Activated T-cell treated with anti-CD3 and anti-CD28 coated beads for 48 hours (primary cell): ENCODE data around the gene C11orf42.
"Not testable (repeated sequence)": the region's sequence is repeated elsewhere in the genome, so short reads cannot be mapped to it uniquely, and the experiment has no call there.

ENCODE experiments used
- DNase-seq: peaks from one replicate; pipeline ENCODE4 v3.0.0-alpha.2; 2020; ENCODE audit warnings: low read depth

Gene C11orf42

DNA sequence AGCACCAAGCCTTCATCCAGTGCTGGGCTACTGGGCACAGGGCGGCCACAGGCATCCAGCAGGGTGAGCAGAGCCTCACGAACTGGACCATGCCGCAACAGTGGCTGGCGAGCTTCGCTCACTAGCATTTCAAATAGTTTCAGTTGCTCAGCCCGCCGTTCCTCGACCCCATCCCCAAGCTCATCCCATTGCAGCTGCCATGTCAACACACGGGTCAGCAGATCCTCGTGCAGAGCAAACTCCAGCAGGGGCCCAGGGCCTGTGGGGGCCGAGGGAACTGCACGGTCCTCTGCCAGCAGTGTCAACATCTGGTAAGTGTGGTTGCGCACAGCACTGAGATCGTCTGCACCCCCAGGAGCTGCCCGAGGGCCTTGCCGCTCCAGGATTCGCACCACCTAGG lies 18.5 kb downstream of the C11orf42 start:
- DNase-seq, result no peak

GRCh38 chr11:6224421-6224820 lies 19.1 kb downstream of the C11orf42 start:
- no peak for DNase-seq

GRCh38 chr11:6225024-6225423 lies 19.7 kb downstream of the C11orf42 start:
- DNase-seq, result no peak

- DNase-seq, result no peak
These were observed 20.5 kb downstream of the C11orf42 start for GRCh38 chr11:6225896-6226295.

GRCh38 chr11:6228520-6228919 lies 23.2 kb downstream of the C11orf42 start:
- DNase-seq, result no peak

GRCh38 chr11:6229911-6230310 lies 24.6 kb downstream of the C11orf42 start:
- no peak for DNase-seq

DNA sequence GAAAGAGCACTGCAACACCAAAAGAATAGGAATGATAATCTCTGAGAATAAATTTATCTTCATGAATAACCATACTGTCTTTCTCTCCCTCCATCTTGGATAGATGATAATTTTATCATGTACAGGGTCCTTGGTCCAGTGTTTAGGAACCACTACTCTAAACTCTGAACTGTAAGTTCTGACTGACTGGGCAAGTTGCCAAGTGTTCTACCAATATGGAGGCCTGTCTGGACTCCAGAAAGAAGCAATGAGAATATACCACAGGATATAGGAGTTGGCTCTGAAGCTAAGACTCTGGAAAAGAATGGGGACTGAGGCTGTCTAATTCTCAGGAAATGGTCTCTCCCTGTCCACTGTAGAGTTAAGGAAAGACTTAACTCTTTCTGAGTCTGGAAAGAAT lies 27.5 kb downstream of the C11orf42 start:
- no peak for DNase-seq

GRCh38 chr11:6233984-6234386 lies 28.6 kb downstream of the C11orf42 start:
- DNase-seq, result no peak

GRCh38 chr11:6234387-6235107 lies 29.2 kb downstream of the C11orf42 start, which contains the start of gene FHIP1B:
Gene FHIP1B (minus strand): TSS chr11:6234636. CDS start chr11:6224516, 10,120 bp downstream.
- peak; percentile 99 for DNase-seq

- DNase-seq, result no peak
These were observed 31.9 kb downstream of the C11orf42 start for GRCh38 chr11:6237266-6237665.

- no peak for DNase-seq
These were observed 32.5 kb downstream of the C11orf42 start for GRCh38 chr11:6237761-6238302.

GRCh38 chr11:6238902-6239301 lies 33.5 kb downstream of the C11orf42 start, which contains the start of gene CNGA4:
Gene CNGA4 (plus strand): TSS chr11:6239089. CDS start chr11:6239207, 118 bp downstream.
- DNase-seq, result no peak

DNA sequence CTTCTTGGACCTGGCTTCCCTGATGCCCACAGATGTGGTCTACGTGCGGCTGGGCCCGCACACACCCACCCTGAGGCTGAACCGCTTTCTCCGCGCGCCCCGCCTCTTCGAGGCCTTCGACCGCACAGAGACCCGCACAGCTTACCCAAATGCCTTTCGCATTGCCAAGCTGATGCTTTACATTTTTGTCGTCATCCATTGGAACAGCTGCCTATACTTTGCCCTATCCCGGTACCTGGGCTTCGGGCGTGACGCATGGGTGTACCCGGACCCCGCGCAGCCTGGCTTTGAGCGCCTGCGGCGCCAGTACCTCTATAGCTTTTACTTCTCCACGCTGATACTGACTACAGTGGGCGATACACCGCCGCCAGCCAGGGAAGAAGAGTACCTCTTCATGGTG lies 34.8 kb downstream of the C11orf42 start:
- no peak for DNase-seq

DNA sequence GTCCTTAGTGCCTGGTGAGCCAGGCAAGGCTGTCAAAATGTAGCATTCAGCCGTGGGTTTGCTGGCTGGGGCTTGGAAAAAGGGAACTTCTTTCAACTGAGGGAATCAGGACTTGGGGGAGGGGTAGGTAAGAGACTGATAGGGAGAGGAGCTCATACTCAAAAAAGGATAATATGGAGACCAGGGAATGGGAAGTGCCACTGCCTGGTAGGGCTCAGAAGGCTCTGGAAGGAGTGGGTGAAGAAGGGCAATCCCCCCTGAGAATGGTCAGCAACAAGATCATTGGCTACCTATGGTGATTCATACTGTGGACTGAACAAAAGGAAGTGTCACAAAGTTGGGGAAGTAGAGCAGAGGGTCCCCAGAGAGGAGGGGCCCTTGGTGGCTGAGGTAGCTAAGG lies 35.4 kb downstream of the C11orf42 start:
- DNase-seq, result no peak

- DNase-seq, result no peak
These were observed 36.0 kb downstream of the C11orf42 start for GRCh38 chr11:6241316-6241715.

GRCh38 chr11:6245536-6245935 lies 40.2 kb downstream of the C11orf42 start:
- DNase-seq, result no peak

GRCh38 chr11:6248248-6248647 lies 42.9 kb downstream of the C11orf42 start:
- DNase-seq, result no peak

- DNase-seq, result not testable (repeated sequence)
These were observed 43.5 kb downstream of the C11orf42 start for GRCh38 chr11:6248897-6249296.

DNA sequence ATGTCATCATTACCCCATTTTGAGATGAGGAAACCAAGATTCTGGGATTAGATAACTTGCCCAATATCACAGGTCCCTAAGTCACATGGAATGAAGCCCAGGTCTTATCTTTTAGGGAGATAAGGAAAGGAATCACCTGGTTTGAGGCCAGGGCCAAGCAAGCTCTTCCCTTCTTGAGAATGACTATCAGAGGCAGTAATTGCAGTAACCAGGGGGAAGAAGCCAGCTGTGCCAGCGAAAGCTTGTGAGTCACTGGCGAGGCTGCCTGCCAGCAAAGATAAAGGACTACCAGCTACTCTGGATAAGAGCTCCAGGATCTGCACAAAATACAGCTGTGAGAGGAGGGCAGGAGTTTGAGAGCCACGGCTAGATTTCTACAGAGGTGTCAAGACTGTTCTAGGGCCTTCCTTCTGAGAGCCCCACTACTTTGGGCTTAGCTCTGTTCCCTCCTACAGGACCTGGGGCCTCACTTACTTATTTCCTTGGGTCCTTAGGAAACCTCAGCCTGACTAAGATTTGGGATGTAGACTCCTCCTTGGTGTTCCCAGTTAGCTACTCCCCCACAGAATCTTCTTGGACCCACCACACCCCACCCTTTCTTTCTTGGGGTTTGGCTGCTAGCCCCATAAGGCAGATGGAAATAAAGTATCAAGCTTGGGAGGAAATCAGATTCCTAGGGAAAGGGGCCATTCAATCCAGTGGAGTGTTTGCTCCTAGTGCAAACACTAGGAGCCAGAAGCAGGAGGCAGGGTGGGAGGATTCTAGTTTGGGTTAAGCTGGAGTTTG lies 44.6 kb downstream of the C11orf42 start:
- no peak for DNase-seq

DNA sequence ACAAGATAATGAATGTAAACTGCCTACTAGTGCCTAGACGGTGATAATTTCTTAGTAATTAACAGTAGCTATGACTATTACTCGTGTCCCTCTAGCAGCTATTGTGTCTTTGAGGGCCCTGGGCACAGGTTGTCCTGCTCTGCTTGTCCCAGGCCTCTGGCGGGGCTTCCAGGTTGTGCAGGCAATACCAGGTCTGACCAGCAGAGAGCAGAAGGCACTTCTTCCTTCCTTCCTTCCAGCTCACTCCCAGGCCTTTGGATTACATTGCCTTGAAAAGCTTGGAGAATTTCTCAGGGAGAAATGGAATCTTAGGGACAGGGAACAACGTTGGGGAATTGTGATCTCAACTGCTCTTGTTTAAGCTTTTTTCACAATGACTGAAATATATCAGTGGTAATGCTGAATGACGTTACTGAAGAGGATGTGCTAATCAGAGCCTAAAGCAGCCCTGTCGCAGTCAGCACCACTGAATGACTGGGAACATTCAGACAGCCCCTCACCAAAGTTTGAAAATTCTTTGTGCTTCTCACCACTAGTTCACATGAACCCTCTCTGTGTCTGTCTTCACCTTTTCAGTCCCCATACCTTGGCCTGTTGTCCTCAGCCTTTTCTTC lies 45.9 kb downstream of the C11orf42 start:
- peak; percentile 41 for DNase-seq

DNA sequence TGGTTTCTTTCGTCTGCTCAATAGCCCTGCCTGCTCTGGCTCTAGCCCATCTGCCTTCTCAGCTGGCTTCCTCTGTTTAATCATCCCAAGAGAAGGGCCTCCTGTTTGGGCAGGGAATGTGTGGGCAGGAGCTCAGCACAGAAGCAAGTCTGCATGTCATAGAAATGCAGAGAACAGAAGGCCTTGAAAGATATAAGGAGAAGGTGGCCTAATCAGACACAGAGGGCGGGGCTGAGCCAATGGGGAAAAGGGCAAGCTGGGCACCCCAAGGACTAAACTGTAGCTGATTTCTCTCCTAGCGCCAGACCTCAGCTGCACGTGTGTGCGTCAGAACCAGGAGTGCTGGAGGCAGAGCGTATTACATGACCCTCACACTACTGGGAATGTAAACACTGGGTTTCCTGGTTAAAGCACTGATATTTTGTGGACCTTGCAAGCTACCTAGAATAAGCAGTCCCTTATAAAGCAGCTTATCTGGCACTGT lies 46.7 kb downstream of the C11orf42 start:
- DNase-seq, result no peak

- no peak for DNase-seq
These were observed 47.8 kb downstream of the C11orf42 start for GRCh38 chr11:6253197-6253596.
